GM12873 (cell line): Measurements from ENCODE around the gene SLC29A3.

Source experiments
- TF ChIP-seq, protein P1 (sequence below): IDR thresholded peaks from 2 replicates; pipeline ENCODE4 v1.5.1; 2012; ENCODE audit warnings: low read depth, mild to moderate bottlenecking, moderate library complexity, low read length, control low read depth; ENCODE audit not compliant: insufficient read depth; ENCODE audit errors: missing control alignments

SLC29A3 gene

DNA sequence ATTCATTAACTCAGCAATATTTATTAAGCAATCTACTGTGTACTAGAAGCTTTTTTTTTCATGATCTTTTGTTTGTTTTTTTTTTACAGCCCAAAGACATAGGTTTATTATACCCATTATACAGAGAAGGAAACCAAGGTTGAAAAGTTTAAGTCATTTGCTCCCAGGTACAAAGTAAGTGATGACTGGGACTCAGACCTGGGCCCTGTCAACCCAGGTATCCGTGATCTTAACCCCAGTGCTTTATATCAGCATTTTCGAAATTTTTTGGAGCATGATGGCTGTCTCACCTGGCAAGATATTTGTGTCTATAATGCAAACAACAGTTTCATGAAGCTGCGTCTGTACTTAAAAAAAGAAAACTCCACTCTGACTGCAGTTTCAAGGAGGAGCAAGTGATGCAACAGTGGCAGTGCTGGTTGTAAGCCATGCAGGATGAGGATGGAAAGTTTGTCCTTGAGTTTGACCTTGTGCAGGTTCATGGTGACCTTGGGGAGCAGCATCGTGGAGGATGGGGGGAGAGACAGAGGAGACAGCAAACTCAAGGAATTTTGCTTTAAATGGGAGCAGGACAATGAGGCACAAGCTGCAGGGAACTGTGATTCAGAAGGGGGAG is 11.8 kb downstream of the SLC29A3 start:
- TF ChIP-seq, protein P1, sequence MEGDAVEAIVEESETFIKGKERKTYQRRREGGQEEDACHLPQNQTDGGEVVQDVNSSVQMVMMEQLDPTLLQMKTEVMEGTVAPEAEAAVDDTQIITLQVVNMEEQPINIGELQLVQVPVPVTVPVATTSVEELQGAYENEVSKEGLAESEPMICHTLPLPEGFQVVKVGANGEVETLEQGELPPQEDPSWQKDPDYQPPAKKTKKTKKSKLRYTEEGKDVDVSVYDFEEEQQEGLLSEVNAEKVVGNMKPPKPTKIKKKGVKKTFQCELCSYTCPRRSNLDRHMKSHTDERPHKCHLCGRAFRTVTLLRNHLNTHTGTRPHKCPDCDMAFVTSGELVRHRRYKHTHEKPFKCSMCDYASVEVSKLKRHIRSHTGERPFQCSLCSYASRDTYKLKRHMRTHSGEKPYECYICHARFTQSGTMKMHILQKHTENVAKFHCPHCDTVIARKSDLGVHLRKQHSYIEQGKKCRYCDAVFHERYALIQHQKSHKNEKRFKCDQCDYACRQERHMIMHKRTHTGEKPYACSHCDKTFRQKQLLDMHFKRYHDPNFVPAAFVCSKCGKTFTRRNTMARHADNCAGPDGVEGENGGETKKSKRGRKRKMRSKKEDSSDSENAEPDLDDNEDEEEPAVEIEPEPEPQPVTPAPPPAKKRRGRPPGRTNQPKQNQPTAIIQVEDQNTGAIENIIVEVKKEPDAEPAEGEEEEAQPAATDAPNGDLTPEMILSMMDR, result no peak

- TF ChIP-seq, protein P1, result no peak
Measured at GRCh38 chr10:71331736-71332135, 12.7 kb downstream of the SLC29A3 start.

GRCh38 chr10:71332466-71332865 is 13.4 kb downstream of the SLC29A3 start:
- TF ChIP-seq, protein P1, result no peak

- TF ChIP-seq, protein P1, result no peak
Measured at GRCh38 chr10:71333129-71333887, 14.2 kb downstream of the SLC29A3 start.

DNA sequence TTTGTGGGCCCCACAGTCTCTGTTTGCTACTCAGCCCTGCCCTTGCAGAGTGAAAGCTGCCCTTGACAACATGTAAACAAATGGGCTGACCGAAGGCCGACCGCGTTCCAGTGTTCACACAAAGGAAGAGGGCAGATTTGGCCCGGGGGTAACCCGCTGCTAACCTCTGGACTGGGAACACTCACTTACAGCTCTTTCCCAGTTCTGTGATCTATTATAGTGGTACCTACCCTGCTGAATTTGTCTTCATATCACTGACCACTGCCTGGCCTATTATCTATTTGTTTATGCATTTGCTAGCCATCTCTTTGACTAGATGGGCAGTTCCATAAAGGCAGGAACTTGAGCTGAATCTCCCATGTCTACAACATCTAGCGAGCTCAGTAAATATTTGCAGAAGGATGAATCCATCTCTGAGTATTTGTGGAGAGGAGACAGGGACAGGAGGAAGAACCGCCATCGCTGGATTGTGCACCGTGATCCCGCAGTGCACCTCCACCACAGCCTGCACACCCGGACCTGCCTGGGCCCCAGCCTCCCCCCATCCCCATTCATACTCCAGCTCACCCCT is 15.2 kb downstream of the SLC29A3 start:
- TF ChIP-seq, protein P1, result no peak

- TF ChIP-seq, protein P1, result no peak
Measured at GRCh38 chr10:71335173-71335708, 16.2 kb downstream of the SLC29A3 start.

GRCh38 chr10:71336632-71337031 is 17.6 kb downstream of the SLC29A3 start:
- TF ChIP-seq, protein P1, result no peak
